GM19452 (cell line): ENCODE measurements around the gene RIMS3.
"Not testable (repeated sequence)": the region's sequence is repeated elsewhere in the genome, so short reads cannot be mapped to it uniquely, and the experiment has no call there.

Experiments
- ATAC-seq: cut with Tn5 transposase; IDR thresholded peaks from one replicate; pipeline ENCODE4 v1.9.1; 2021; ENCODE audit not compliant: unreplicated experiment

Gene RIMS3

GRCh38 chr1:40594187-40594531, 71.3 kb downstream of the RIMS3 start:
- ATAC-seq, result no peak

DNA sequence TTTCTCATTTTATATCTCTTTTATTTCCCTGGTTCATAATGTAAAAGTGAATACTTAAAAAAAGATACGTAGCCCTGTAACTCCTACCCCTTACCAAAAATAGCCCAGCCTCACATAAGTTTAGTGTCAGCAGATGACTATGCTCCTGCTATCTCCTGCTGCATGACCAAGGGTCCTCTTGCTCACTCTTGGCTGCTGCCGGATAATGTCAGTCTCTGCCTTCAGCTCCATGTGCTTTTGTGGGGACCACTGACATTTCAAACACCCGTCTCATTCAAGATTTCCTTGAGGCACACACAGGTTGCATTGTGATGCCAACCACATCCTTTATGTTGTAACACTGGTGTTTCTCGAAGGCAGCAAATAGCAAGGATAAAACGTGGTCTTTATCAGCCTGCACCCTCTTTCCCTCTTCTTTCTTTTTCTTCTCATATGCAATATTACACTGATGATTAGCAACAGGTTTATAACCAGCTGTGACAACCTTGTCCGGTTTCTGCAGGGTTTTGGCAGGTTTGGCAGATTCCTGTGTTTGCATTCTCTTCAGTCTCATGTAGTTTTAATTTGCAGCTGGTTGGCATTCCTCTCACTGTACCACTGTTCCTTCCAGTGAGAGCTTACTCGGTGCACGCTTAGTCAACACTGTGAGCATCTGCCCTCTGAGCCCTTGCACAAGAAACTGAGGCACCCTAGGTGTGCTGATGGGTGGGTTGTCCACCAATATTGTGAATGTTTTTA, 71.9 kb downstream of the RIMS3 start:
- no peak for ATAC-seq

GRCh38 chr1:40592107-40592803, 73.2 kb downstream of the RIMS3 start:
- ATAC-seq, result no peak

DNA sequence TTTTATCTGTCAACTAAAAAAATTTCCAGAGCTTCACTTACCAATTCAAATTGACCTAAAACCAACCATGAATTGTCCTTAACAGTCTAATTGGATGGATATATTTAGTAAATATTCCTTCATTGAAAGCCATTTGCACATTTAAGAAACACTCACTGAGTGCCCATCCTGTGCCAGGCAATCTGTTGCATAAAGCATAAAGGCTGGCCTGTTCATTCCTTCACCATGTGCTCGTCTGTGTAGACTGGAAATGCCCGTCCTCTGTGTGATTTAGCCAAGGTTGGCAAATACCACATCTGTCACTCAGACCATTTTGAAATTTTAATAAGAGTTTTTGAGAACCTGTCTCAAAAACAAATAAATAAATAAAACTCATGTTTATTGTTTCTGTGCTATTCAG, 76.9 kb downstream of the RIMS3 start:
- no peak for ATAC-seq

DNA sequence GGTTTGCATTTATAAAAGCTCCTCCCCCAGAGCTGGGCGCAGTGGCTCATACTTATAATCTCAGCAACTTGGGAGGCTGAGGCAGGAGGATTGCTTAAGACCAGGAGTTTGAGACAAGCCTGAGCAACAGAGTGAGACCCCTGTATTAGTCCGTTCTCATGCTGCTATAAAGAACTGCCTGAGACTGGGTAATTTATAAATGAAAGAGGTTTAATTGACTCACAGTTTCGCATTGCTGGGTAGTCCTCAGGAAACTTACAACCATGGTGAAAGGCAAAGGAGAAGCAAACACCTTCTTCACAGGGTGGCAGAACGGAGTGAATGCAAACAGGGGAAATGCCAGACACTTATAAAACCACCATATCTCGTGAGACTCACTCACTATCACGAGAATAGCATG, 81.5 kb downstream of the RIMS3 start:
- ATAC-seq, result no peak

DNA sequence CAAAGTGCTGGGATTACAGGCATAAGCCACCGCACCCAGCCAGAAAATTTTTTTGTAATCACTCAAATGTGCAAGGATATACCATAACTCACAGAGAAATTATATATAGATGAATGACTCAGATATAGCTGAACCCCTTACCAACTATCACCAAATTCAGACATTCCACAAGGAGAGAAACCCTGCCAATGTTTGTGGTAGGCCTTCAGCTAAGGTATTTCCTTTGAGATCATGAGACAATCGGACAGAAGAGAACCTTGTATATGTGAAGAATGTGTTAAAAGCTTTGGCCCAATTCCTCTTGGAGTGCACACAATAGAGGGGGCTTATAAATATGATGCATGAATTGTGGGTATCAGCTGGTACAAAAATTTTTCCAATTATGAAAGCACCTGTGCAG, 83.4 kb downstream of the RIMS3 start:
- ATAC-seq, result no peak

DNA sequence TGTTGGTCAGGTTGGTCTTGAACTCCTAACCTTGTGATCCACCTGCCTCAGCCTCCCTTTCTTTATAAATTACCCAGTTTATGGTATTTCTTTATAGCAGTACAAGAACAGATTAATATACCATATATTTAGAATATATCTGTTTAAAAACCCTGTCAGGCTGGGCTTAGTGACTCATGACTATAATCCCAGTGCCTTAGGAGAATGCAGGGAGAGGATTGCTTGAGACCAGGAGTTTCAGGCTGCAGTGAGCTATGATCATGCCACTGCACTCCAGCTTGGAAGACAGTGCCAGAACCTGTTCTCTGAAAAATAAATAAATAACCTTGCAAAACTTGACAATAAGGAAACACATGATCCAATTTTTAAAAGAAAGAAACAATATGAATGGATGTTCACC, 90.1 kb downstream of the RIMS3 start:
- no peak for ATAC-seq

- not testable (repeated sequence) for ATAC-seq
Measured at GRCh38 chr1:40574805-40575204, 90.7 kb downstream of the RIMS3 start.
